GM12878 (cell line): ENCODE measurements around the gene CDYL2.

ENCODE experiments used
- BCL11A ChIP-seq: IDR thresholded peaks from 2 replicates; pipeline ENCODE4 v1.6.1; 2011; ENCODE audit warnings: low read depth, low read length
- CBFB ChIP-seq: IDR thresholded peaks from 2 replicates; pipeline ENCODE4 v1.6.1; 2016; ENCODE audit warnings: antibody characterized with exemption, low read depth
- CHD4 ChIP-seq: fragments of 200-600 bp; sonication (generic); IDR thresholded peaks from 2 replicates; pipeline ENCODE4 v1.6.1; 2016; ENCODE audit warnings: mild to moderate bottlenecking
- CTCF ChIP-seq, 3 experiments: IDR thresholded peaks in 2 of 3; conservative IDR thresholded peaks in 1 of 3; 2 replicates each; pipeline ENCODE4 v1.5.1; 2011; ENCODE audit warnings: low read depth in 3 of 3, low read length in 3 of 3, mild to moderate bottlenecking in 3 of 3, control low read depth in 2 of 3, moderate library complexity in 2 of 3, inconsistent platforms in 1 of 3, mixed read lengths in 1 of 3; ENCODE audit not compliant: control insufficient read depth in 2 of 3, insufficient read depth in 1 of 3; ENCODE audit errors: extremely low read depth in 1 of 3
- FOXM1 ChIP-seq: IDR thresholded peaks from 2 replicates; pipeline ENCODE4 v1.6.1; 2012; ENCODE audit warnings: low read depth, mild to moderate bottlenecking, inconsistent platforms, low read length, moderate library complexity
- POLR2A ChIP-seq: IDR thresholded peaks from 2 replicates; pipeline ENCODE4 v1.6.1; 2011; ENCODE audit warnings: low read depth, mild to moderate bottlenecking, low read length
- RFX5 ChIP-seq: IDR thresholded peaks from 2 replicates; pipeline ENCODE4 v1.6.1; 2011; ENCODE audit warnings: low read depth, low read length, improper control_type of control experiment
- SMC3 ChIP-seq: IDR thresholded peaks from 2 replicates; pipeline ENCODE4 v1.6.1; 2011; ENCODE audit warnings: low read length, improper control_type of control experiment, borderline replicate concordance
- YBX1 ChIP-seq: fragments of 450-650 bp; IDR thresholded peaks from 2 replicates; pipeline ENCODE4 v1.6.1; 2016; ENCODE audit warnings: antibody characterized with exemption
- TF ChIP-seq, protein P1 (sequence below): fragments of 450-650 bp; conservative IDR thresholded peaks from 2 replicates; pipeline ENCODE4 v1.6.1; 2017; ENCODE audit warnings: mild to moderate bottlenecking, moderate library complexity

GRCh38 chr16:80723091-80723490 lies 81.3 kb downstream of the CDYL2 start:
- TF ChIP-seq POLR2A (no peak), CTCF (IDR thresholded peaks at IDR 0.05 in 2 of 3, conservative IDR thresholded peaks at IDR 0.05 in 1 of 3; ENCODE audit: control insufficient read depth in 2 of 3, extremely low read depth in 1 of 3, insufficient read depth in 1 of 3, low read depth in 3 of 3, low read length in 3 of 3) (no peak), FOXM1 (no peak), CBFB (no peak), YBX1 (no peak), CHD4 (no peak), RFX5 (no peak), BCL11A (no peak), SMC3 (no peak)
- TF ChIP-seq, protein P1, sequence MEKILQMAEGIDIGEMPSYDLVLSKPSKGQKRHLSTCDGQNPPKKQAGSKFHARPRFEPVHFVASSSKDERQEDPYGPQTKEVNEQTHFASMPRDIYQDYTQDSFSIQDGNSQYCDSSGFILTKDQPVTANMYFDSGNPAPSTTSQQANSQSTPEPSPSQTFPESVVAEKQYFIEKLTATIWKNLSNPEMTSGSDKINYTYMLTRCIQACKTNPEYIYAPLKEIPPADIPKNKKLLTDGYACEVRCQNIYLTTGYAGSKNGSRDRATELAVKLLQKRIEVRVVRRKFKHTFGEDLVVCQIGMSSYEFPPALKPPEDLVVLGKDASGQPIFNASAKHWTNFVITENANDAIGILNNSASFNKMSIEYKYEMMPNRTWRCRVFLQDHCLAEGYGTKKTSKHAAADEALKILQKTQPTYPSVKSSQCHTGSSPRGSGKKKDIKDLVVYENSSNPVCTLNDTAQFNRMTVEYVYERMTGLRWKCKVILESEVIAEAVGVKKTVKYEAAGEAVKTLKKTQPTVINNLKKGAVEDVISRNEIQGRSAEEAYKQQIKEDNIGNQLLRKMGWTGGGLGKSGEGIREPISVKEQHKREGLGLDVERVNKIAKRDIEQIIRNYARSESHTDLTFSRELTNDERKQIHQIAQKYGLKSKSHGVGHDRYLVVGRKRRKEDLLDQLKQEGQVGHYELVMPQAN, result no peak
